Astrocyte (in vitro differentiated cells and primary cell): ENCODE data around the gene CFDP1.

Experiments
- CTCF ChIP-seq: IDR thresholded peaks from 2 replicates; pipeline ENCODE4 v1.5.1; 2011; ENCODE audit warnings: low read depth, mild to moderate bottlenecking, inconsistent platforms, low read length, moderate library complexity; ENCODE audit not compliant: insufficient read depth
- EZH2 ChIP-seq: IDR thresholded peaks from 2 replicates; pipeline ENCODE4 v1.6.1; 2012; ENCODE audit warnings: mild to moderate bottlenecking, low read length, inconsistent platforms; ENCODE audit not compliant: insufficient read depth

DNA sequence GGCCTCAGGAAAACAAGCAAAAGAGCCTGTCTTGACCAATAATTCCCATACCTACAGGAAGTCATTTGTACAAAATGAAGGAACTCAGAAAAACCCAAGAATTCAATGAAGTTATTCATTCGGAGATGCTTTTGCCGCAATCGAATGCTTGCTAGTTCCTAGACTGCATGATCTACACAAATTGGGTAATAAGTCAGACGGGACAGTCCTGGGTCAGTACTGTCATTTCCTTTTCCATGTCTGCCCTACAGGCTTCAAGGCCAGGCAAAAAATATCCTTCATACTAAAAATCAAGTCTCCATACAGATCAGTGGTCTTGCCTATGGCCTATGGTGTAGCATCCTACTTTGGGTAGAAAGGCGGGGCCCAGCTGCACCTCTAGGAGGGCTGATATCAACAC, 71.4 kb downstream of the CFDP1 start:
- TF ChIP-seq CTCF: no peak
- TF ChIP-seq EZH2: no peak
